Fibroblast of skin of left quadriceps (primary cell): ENCODE data around the gene RORC.

Experiments
- DNase-seq, 2 experiments: peaks; one replicate each; pipeline ENCODE4 v3.0.0-alpha.2; 2013; ENCODE audit warnings: low read depth in 2 of 2

RORC gene

GRCh38 chr1:151827853-151828252 lies 3.7 kb downstream of the RORC start:
- no peak for DNase-seq

- no peak for DNase-seq
Measured at GRCh38 chr1:151825751-151826660, 5.6 kb downstream of the RORC start.

- DNase-seq = no peak
Measured at GRCh38 chr1:151825204-151825603, 6.4 kb downstream of the RORC start.

- no peak for DNase-seq
Measured at GRCh38 chr1:151823175-151823574, 8.4 kb downstream of the RORC start.

GRCh38 chr1:151822404-151822803 lies 9.2 kb downstream of the RORC start:
- no peak for DNase-seq

GRCh38 chr1:151820940-151821339 lies 10.7 kb downstream of the RORC start:
- DNase-seq = no peak

- no peak for DNase-seq
Measured at GRCh38 chr1:151819976-151820623, 11.5 kb downstream of the RORC start.

- no peak for DNase-seq
Measured at GRCh38 chr1:151819227-151819835, 12.3 kb downstream of the RORC start.

- no peak for DNase-seq
Measured at GRCh38 chr1:151817353-151817730, 14.3 kb downstream of the RORC start.

GRCh38 chr1:151816548-151817352 lies 14.9 kb downstream of the RORC start:
- no peak for DNase-seq

GRCh38 chr1:151815716-151816327 lies 15.8 kb downstream of the RORC start:
- DNase-seq = no peak

GRCh38 chr1:151814971-151815545 lies 16.5 kb downstream of the RORC start:
- no peak for DNase-seq

- no peak for DNase-seq
Measured at GRCh38 chr1:151814426-151814825, 17.2 kb downstream of the RORC start.

GRCh38 chr1:151813271-151813977 lies 18.2 kb downstream of the RORC start:
- no peak for DNase-seq

GRCh38 chr1:151811181-151811580 lies 20.4 kb downstream of the RORC start:
- peak in 1 of 2 experiments; percentile 5 for DNase-seq

GRCh38 chr1:151809985-151810556 lies 21.5 kb downstream of the RORC start:
- no peak for DNase-seq

- no peak for DNase-seq
Measured at GRCh38 chr1:151809290-151809984, 22.2 kb downstream of the RORC start.

- no peak for DNase-seq
Measured at GRCh38 chr1:151807766-151808165, 23.8 kb downstream of the RORC start.

- DNase-seq = no peak
Measured at GRCh38 chr1:151807131-151807530, 24.5 kb downstream of the RORC start.
